H9 (cell line): Measurements from ENCODE around the gene PDK2. TPM values are rescaled to one million over a fixed set of nuclear protein-coding genes. Genes with fewer than 3 reads are reported as not detected.

ENCODE experiments used
- DNase-seq: peaks from one replicate; pipeline ENCODE4 v3.0.0-alpha.2; 2017
- H2AFZ ChIP-seq: one replicate; pipeline ENCODE4 v1.6.1; 2013; ENCODE audit warnings: mild to moderate bottlenecking, low read length, control low read depth, moderate library complexity
- H2AK5ac ChIP-seq: 2 replicates; pipeline ENCODE4 v1.6.1; 2013; ENCODE audit warnings: low read length, control low read depth, mixed read lengths; ENCODE audit not compliant: insufficient read length
- H2BK120ac ChIP-seq: one replicate; pipeline ENCODE4 v1.6.1; 2013; ENCODE audit warnings: low read depth, mild to moderate bottlenecking, low read length, control low read depth, inconsistent platforms; ENCODE audit not compliant: poor library complexity, severe bottlenecking
- H2BK12ac ChIP-seq: 2 replicates; pipeline ENCODE4 v1.6.1; 2013; ENCODE audit warnings: low read length, control low read depth, mixed read lengths, low read depth; ENCODE audit not compliant: insufficient read length
- H2BK15ac ChIP-seq: 2 replicates; pipeline ENCODE4 v1.6.1; 2013; ENCODE audit warnings: low read depth, low read length, control low read depth
- H2BK20ac ChIP-seq: one replicate; pipeline ENCODE4 v1.6.1; 2013; ENCODE audit warnings: low read depth, mild to moderate bottlenecking, low read length, control low read depth, inconsistent platforms; ENCODE audit not compliant: poor library complexity, severe bottlenecking
- H2BK5ac ChIP-seq: 2 replicates; pipeline ENCODE4 v1.6.1; 2013; ENCODE audit warnings: low read length, control low read depth, mixed read lengths; ENCODE audit not compliant: insufficient read length
- H3K14ac ChIP-seq: 2 replicates; pipeline ENCODE4 v1.6.1; 2013; ENCODE audit warnings: low read length, control low read depth; ENCODE audit not compliant: insufficient read depth
- H3K18ac ChIP-seq: 2 replicates; pipeline ENCODE4 v1.6.1; 2013; ENCODE audit warnings: low read depth, mild to moderate bottlenecking, mixed read lengths, low read length, control low read depth; ENCODE audit not compliant: insufficient read length
- H3K23ac ChIP-seq: 2 replicates; pipeline ENCODE4 v1.6.1; 2013; ENCODE audit warnings: low read length, control low read depth, mixed read lengths, low read depth; ENCODE audit not compliant: insufficient read length
- H3K23me2 ChIP-seq: 2 replicates; pipeline ENCODE4 v1.6.1; 2013; ENCODE audit warnings: low read depth, mild to moderate bottlenecking, mixed read lengths, low read length, control low read depth; ENCODE audit not compliant: insufficient read length, poor library complexity, severe bottlenecking
- H3K27ac ChIP-seq: 2 replicates; pipeline ENCODE4 v1.5.1; 2013; ENCODE audit warnings: low read length, control low read depth, mixed read lengths, low read depth; ENCODE audit not compliant: insufficient read length
- H3K27me3 ChIP-seq: 2 replicates; pipeline ENCODE4 v1.6.1; 2013; ENCODE audit warnings: low read length, control low read depth, inconsistent platforms; ENCODE audit not compliant: insufficient read depth
- H3K4ac ChIP-seq: 2 replicates; pipeline ENCODE4 v1.6.1; 2013; ENCODE audit warnings: low read depth, mild to moderate bottlenecking, control low read depth, inconsistent platforms, low read length, moderate library complexity
- H3K4me1 ChIP-seq: 2 replicates; pipeline ENCODE4 v1.6.1; 2013; ENCODE audit warnings: low read length, control low read depth, inconsistent platforms; ENCODE audit not compliant: insufficient read depth
- H3K4me2 ChIP-seq: 2 replicates; pipeline ENCODE4 v1.6.1; 2013; ENCODE audit warnings: low read length, control low read depth, mixed read lengths; ENCODE audit not compliant: insufficient read length, insufficient read depth
- H3K56ac ChIP-seq: 2 replicates; pipeline ENCODE4 v1.6.1; 2013; ENCODE audit warnings: low read depth, mild to moderate bottlenecking, mixed read lengths, low read length, control low read depth; ENCODE audit not compliant: insufficient read length
- H3K79me1 ChIP-seq: 2 replicates; pipeline ENCODE4 v1.6.1; 2013; ENCODE audit warnings: low read depth, mild to moderate bottlenecking, moderate library complexity, low read length, control low read depth, inconsistent platforms; ENCODE audit not compliant: insufficient read depth, poor library complexity, severe bottlenecking
- H3K79me2 ChIP-seq: 2 replicates; pipeline ENCODE4 v1.6.1; 2013; ENCODE audit warnings: low read length, control low read depth, inconsistent platforms; ENCODE audit not compliant: insufficient read depth
- H3K9ac ChIP-seq: 2 replicates; pipeline ENCODE4 v1.6.1; 2013; ENCODE audit warnings: low read length, control low read depth, mixed read lengths; ENCODE audit not compliant: insufficient read length; ENCODE audit errors: extremely low read depth
- H3K9me3 ChIP-seq: one replicate; pipeline ENCODE4 v1.6.1; 2013; ENCODE audit warnings: low read depth, low read length, inconsistent platforms; ENCODE audit not compliant: control insufficient read depth
- H3T11ph ChIP-seq: one replicate; pipeline ENCODE4 v1.6.1; 2013; ENCODE audit warnings: mild to moderate bottlenecking, low read length, control low read depth, inconsistent platforms
- H4K20me1 ChIP-seq: one replicate; pipeline ENCODE4 v1.6.1; 2013; ENCODE audit not compliant: control insufficient read depth, insufficient read length, insufficient read depth
- H4K5ac ChIP-seq: 2 replicates; pipeline ENCODE4 v1.6.1; 2013; ENCODE audit warnings: low read depth, mild to moderate bottlenecking, mixed read lengths, low read length, control low read depth; ENCODE audit not compliant: insufficient read length
- H4K8ac ChIP-seq: replicated peaks from 2 replicates; pipeline ENCODE4 v1.6.1; 2013; ENCODE audit warnings: low read length, control low read depth, mixed read lengths, low read depth; ENCODE audit not compliant: insufficient read length
- H4K91ac ChIP-seq: 2 replicates; pipeline ENCODE4 v1.6.1; 2013; ENCODE audit warnings: low read depth, mild to moderate bottlenecking, moderate library complexity, mixed read lengths, low read length, control low read depth; ENCODE audit not compliant: insufficient read length
- H3K27ac Mint-ChIP-seq, 3 experiments: 2 replicates in 2 of 3; 3 replicates in 1 of 3; pipeline ENCODE4 v1.8.0; 2020 to 2021; ENCODE audit warnings: mixed read lengths in 3 of 3, mild to moderate bottlenecking in 1 of 3, moderate library complexity in 1 of 3
- H3K27me3 Mint-ChIP-seq: 2 replicates; pipeline ENCODE4 v1.8.0; 2021; ENCODE audit warnings: low read depth, mild to moderate bottlenecking, moderate library complexity, mixed read lengths
- H3K36me3 Mint-ChIP-seq, 3 experiments: 2 replicates in 2 of 3; 3 replicates in 1 of 3; pipeline ENCODE4 v1.8.0; 2020 to 2021; ENCODE audit warnings: low read depth in 3 of 3, mixed read lengths in 3 of 3; ENCODE audit not compliant: insufficient read depth in 1 of 3
- H3K4me1 Mint-ChIP-seq, 2 experiments: 2 replicates each; pipeline ENCODE4 v1.8.0; 2020; ENCODE audit warnings: mixed read lengths in 2 of 2
- H3K4me3 Mint-ChIP-seq, 2 experiments: 2 replicates in 1 of 2; 3 replicates in 1 of 2; pipeline ENCODE4 v1.8.0; 2020 to 2021; ENCODE audit warnings: mild to moderate bottlenecking in 2 of 2, mixed read lengths in 2 of 2, moderate library complexity in 1 of 2
- H3K9me3 Mint-ChIP-seq, 2 experiments: 2 replicates in 1 of 2; 3 replicates in 1 of 2; pipeline ENCODE4 v1.8.0; 2020; ENCODE audit warnings: mild to moderate bottlenecking in 2 of 2, mixed read lengths in 2 of 2, moderate library complexity in 1 of 2
- WGBS: extraction: QIAGEN DNeasy Blood & Tissue Kit; methylation state at CpG from one replicate; pipeline ENCODE4 v1.1.7; 2013; ENCODE audit warnings: missing lambda C conversion rate, low lambda C conversion rate, mixed read lengths; ENCODE audit not compliant: insufficient read length; ENCODE audit errors: extremely low coverage; 5-methylcytosine and 5-hydroxymethylcytosine counted together
- total RNA-seq: library from RNA; stranded (reverse); gene quantifications from 2 replicates; pipeline ENCODE4 v1.2.1, GENCODE V29; 2021
- TF ChIP-seq, protein P1 (sequence below): fragments of 200-600 bp; sonication (generic); conservative IDR thresholded peaks from 3 replicates; pipeline ENCODE4 v1.8.0; 2021; ENCODE audit warnings: antibody characterized with exemption, mild to moderate bottlenecking

PDK2 gene
- total RNA-seq, 1 experiment from 2014 or later, result 19.9 TPM

DNA sequence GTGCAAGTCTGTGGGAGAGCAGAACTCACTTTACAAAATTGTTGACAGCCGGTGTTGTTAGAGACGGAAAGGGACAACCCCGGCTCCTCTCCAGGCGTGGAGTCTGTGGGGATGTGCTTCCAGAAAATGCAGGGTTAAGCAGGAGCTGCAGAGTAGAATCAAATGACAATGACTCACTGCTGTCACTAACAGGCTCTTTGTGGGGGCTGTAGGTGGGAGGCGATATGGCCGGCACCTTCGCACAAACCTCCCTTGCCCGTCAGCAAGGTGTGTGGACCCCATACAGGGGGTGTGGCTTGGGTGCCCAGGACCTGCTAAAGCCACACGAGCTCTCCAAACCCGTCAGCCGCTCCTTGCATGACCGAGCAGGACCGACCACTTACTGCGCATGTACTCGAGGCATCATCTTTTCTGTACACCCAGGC, 5.8 kb downstream of the PDK2 start:
- peak overlapping the region; percentile 2 for H3K4me2 ChIP-seq
- no peak overlapping the region for H3K56ac ChIP-seq
- H3K23ac ChIP-seq, result no peak overlapping the region
- TF ChIP-seq, protein P1, sequence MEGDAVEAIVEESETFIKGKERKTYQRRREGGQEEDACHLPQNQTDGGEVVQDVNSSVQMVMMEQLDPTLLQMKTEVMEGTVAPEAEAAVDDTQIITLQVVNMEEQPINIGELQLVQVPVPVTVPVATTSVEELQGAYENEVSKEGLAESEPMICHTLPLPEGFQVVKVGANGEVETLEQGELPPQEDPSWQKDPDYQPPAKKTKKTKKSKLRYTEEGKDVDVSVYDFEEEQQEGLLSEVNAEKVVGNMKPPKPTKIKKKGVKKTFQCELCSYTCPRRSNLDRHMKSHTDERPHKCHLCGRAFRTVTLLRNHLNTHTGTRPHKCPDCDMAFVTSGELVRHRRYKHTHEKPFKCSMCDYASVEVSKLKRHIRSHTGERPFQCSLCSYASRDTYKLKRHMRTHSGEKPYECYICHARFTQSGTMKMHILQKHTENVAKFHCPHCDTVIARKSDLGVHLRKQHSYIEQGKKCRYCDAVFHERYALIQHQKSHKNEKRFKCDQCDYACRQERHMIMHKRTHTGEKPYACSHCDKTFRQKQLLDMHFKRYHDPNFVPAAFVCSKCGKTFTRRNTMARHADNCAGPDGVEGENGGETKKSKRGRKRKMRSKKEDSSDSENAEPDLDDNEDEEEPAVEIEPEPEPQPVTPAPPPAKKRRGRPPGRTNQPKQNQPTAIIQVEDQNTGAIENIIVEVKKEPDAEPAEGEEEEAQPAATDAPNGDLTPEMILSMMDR, result no peak
- Mint-ChIP-seq H3K4me3 (peak overlapping the region; percentile 14 to 54; a peak in 2 of 5 replicates), H3K27me3 (no peaks in the 10 kb centered on the region), H3K36me3 (peaks cover 0 to 8% (median 4%) of the 10 kb centered on the region in 3 experiments; a peak in 5 of 7 replicates), H3K9me3 (no peaks in the 10 kb centered on the region), H3K4me1 (peaks cover 19 to 37% of the 10 kb centered on the region in 2 experiments), H3K27ac (no peak overlapping the region)
- no peak overlapping the region for H3K27ac ChIP-seq
- WGBS, result no CpG with 5 or more reads among the region's 15 CpGs
- H3K4ac ChIP-seq, result no peak overlapping the region
- peak; percentile 62 for DNase-seq
- H3K79me2 ChIP-seq, result no peaks in the 10 kb centered on the region
- no peak overlapping the region for H2BK120ac ChIP-seq
- no peak overlapping the region for H4K91ac ChIP-seq
- no peak overlapping the region for H3K9ac ChIP-seq
- H2BK15ac ChIP-seq, result no peak overlapping the region
- no peak overlapping the region for H2AFZ ChIP-seq
- peaks cover 2% of the 10 kb centered on the region for H3K23me2 ChIP-seq
- no peaks in the 10 kb centered on the region for H3K79me1 ChIP-seq
- no peak overlapping the region for H4K8ac ChIP-seq
- H3T11ph ChIP-seq, result no peak overlapping the region
- H2BK12ac ChIP-seq, result no peak overlapping the region
- H3K27me3 ChIP-seq, result no peaks in the 10 kb centered on the region
- no peak overlapping the region for H2BK5ac ChIP-seq
- H4K20me1 ChIP-seq, result no peaks in the 10 kb centered on the region
- H3K18ac ChIP-seq, result no peak overlapping the region
- no peak overlapping the region for H4K5ac ChIP-seq
- no peaks in the 10 kb centered on the region for H3K9me3 ChIP-seq
- no peak overlapping the region; the same call in 1 of the 2 replicates for H3K14ac ChIP-seq
- no peaks in the 10 kb centered on the region; the same call in 1 of the 2 replicates for H3K4me1 ChIP-seq
- no peak overlapping the region for H2AK5ac ChIP-seq
- H2BK20ac ChIP-seq, result no peak overlapping the region
